H1 (cell line): ENCODE data around the gene CEP135. TPM values are rescaled to one million over a fixed set of nuclear protein-coding genes. Genes with fewer than 3 reads are reported as not detected.

ENCODE experiments used
- CTCF ChIA-PET: fragments of 300-600 bp; sonication (Branson Sonifier 250); formaldehyde crosslinking; loops from one replicate; lab custom pipeline; 2021; ENCODE audit not compliant: partially characterized antibody; lab: Charles Lee
- POLR2A ChIA-PET: fragments of 300-600 bp; sonication (Branson Sonifier 250); formaldehyde crosslinking; loops from one replicate; lab custom pipeline; 2021; ENCODE audit warnings: inconsistent platforms; ENCODE audit not compliant: partially characterized antibody; lab: Charles Lee
- DNase-seq, 2 experiments: peaks; one replicate each; pipeline versions ENCODE4 v3.0.0 to v3.0.0-alpha.2; 2010 to 2022; ENCODE audit warnings: low spot score in 2 of 2, low read depth in 1 of 2, mixed read lengths in 1 of 2
- FAIRE-seq: peaks from 2 replicates; lab custom pipeline; 2011; peaks lifted over from hg19 to GRCh38; lab: Jason Lieb, UNC
- H2AFZ ChIP-seq: 2 replicates; pipeline ENCODE4 v1.8.1; 2012; ENCODE audit warnings: low read length, inconsistent platforms
- H2AK5ac ChIP-seq: 2 replicates; pipeline ENCODE4 v1.6.1; 2013; ENCODE audit warnings: low read depth, low read length
- H2BK120ac ChIP-seq: replicated peaks from 2 replicates; pipeline ENCODE3; 2013; ENCODE audit warnings: low read depth, low read length, inconsistent platforms
- H2BK12ac ChIP-seq: 2 replicates; pipeline ENCODE4 v1.6.1; 2013; ENCODE audit warnings: low read depth, low read length
- H2BK15ac ChIP-seq: 2 replicates; pipeline ENCODE4 v1.6.1; 2013; ENCODE audit warnings: low read length
- H2BK20ac ChIP-seq: 2 replicates; pipeline ENCODE4 v1.6.1; 2013; ENCODE audit warnings: low read length
- H2BK5ac ChIP-seq: 2 replicates; pipeline ENCODE4 v1.6.1; 2013; ENCODE audit warnings: low read depth, low read length
- H3K14ac ChIP-seq: 2 replicates; pipeline ENCODE4 v1.6.1; 2013; ENCODE audit warnings: inconsistent platforms; ENCODE audit not compliant: insufficient read length
- H3K18ac ChIP-seq: 2 replicates; pipeline ENCODE4 v1.6.1; 2013; ENCODE audit warnings: low read length; ENCODE audit errors: extremely low read depth
- H3K23ac ChIP-seq: 2 replicates; pipeline ENCODE4 v1.6.1; 2013; ENCODE audit warnings: inconsistent platforms; ENCODE audit not compliant: insufficient read length
- H3K23me2 ChIP-seq: 2 replicates; pipeline ENCODE4 v1.6.1; 2013; ENCODE audit warnings: low read depth, low read length
- H3K27ac ChIP-seq: 2 replicates; pipeline ENCODE4 v1.6.1; 2011; ENCODE audit warnings: low read depth, low read length, inconsistent platforms
- H3K27me3 ChIP-seq, 4 experiments: replicated peaks in 1 of 4; 1 replicate in 1 of 4; 2 replicates in 3 of 4; pipeline versions ENCODE4 v1.6.1 to v1.8.1; 2011 to 2013; ENCODE audit warnings: low read length in 3 of 4, mild to moderate bottlenecking in 3 of 4, inconsistent platforms in 2 of 4, mixed read lengths in 2 of 4, moderate library complexity in 1 of 4; ENCODE audit not compliant: control insufficient read depth in 3 of 4, insufficient read depth in 3 of 4; ENCODE audit errors: extremely low read depth in 1 of 4
- H3K36me3 ChIP-seq, 4 experiments: 2 replicates each; pipeline versions ENCODE4 v1.6.1 to v1.8.1; 2011 to 2013; ENCODE audit warnings: mild to moderate bottlenecking in 4 of 4, low read length in 3 of 4, moderate library complexity in 2 of 4, control low read depth in 1 of 4, inconsistent platforms in 1 of 4; ENCODE audit not compliant: insufficient read depth in 4 of 4, control insufficient read depth in 2 of 4
- H3K4ac ChIP-seq: replicated peaks from 2 replicates; pipeline ENCODE3; 2013; ENCODE audit warnings: low read length, low read depth, mixed read lengths, inconsistent platforms; ENCODE audit not compliant: insufficient read length
- H3K4me1 ChIP-seq, 4 experiments: replicated peaks in 1 of 4; 1 replicate in 1 of 4; 2 replicates in 3 of 4; pipeline versions ENCODE4 v1.6.1 to v1.8.1; 2011 to 2013; ENCODE audit warnings: low read length in 3 of 4, inconsistent platforms in 2 of 4, mixed read lengths in 1 of 4; ENCODE audit not compliant: insufficient read depth in 4 of 4, control insufficient read depth in 3 of 4
- H3K4me2 ChIP-seq, 2 experiments: 2 replicates each; pipeline versions ENCODE4 v1.6.1 to v1.8.1; 2011 to 2013; ENCODE audit warnings: low read depth in 2 of 2, low read length in 2 of 2, control low read depth in 1 of 2, inconsistent platforms in 1 of 2, mild to moderate bottlenecking in 1 of 2; ENCODE audit not compliant: insufficient read depth in 1 of 2
- H3K4me3 ChIP-seq, 4 experiments: fragments of 200-600, 300-600 bp in 1 of 4; sonication (generic), shearing (Covaris generic), sonication (Bioruptor Twin) in 1 of 4; 2 replicates each; pipeline versions ENCODE4 v1.5.1 to v1.8.1; 2011 to 2016; ENCODE audit warnings: low read length in 4 of 4, low read depth in 3 of 4, control low read depth in 2 of 4, inconsistent platforms in 2 of 4, mild to moderate bottlenecking in 2 of 4, mixed read lengths in 1 of 4, moderate library complexity in 1 of 4; ENCODE audit not compliant: insufficient read depth in 2 of 4; ENCODE audit errors: extremely low read depth in 1 of 4
- H3K56ac ChIP-seq: replicated peaks from 2 replicates; pipeline ENCODE3; 2013; ENCODE audit warnings: low read depth, mild to moderate bottlenecking, mixed read lengths, low read length, inconsistent platforms; ENCODE audit not compliant: insufficient read length
- H3K79me1 ChIP-seq: 2 replicates; pipeline ENCODE4 v1.6.1; 2013; ENCODE audit warnings: low read depth, low read length, control low read depth
- H3K79me2 ChIP-seq, 2 experiments: 2 replicates each; pipeline versions ENCODE4 v1.6.1 to v1.8.1; 2012 to 2013; ENCODE audit warnings: low read length in 2 of 2, mild to moderate bottlenecking in 2 of 2, inconsistent platforms in 1 of 2; ENCODE audit not compliant: insufficient read depth in 2 of 2, control insufficient read depth in 1 of 2
- H3K9ac ChIP-seq, 4 experiments: replicated peaks in 1 of 4; 1 replicate in 1 of 4; 2 replicates in 3 of 4; pipeline versions ENCODE4 v1.6.1 to v1.8.1; 2011 to 2013; ENCODE audit warnings: low read depth in 3 of 4, low read length in 3 of 4, control low read depth in 2 of 4, mild to moderate bottlenecking in 2 of 4, moderate library complexity in 2 of 4, inconsistent platforms in 1 of 4; ENCODE audit errors: extremely low read depth in 1 of 4
- H3K9me3 ChIP-seq, 2 experiments: 2 replicates each; pipeline versions ENCODE4 v1.6.1 to v1.8.1; 2012 to 2013; ENCODE audit warnings: mild to moderate bottlenecking in 2 of 2, moderate library complexity in 2 of 2, control low read depth in 1 of 2, inconsistent platforms in 1 of 2, low read depth in 1 of 2, low read length in 1 of 2, mixed read lengths in 1 of 2; ENCODE audit not compliant: insufficient read depth in 2 of 2
- H4K20me1 ChIP-seq, 2 experiments: replicated peaks in 1 of 2; 2 replicates each; pipeline versions ENCODE3 to v1.8.1; 2011 to 2013; ENCODE audit warnings: inconsistent platforms in 2 of 2, low read length in 2 of 2, mild to moderate bottlenecking in 1 of 2; ENCODE audit not compliant: insufficient read depth in 2 of 2, control insufficient read depth in 1 of 2
- H4K5ac ChIP-seq: 2 replicates; pipeline ENCODE4 v1.6.1; 2013; ENCODE audit warnings: low read length, low read depth, mixed read lengths, inconsistent platforms; ENCODE audit not compliant: insufficient read length
- H4K8ac ChIP-seq: 2 replicates; pipeline ENCODE4 v1.8.0; 2013; ENCODE audit warnings: mild to moderate bottlenecking, moderate library complexity, low read length, inconsistent platforms; ENCODE audit not compliant: insufficient read depth; ENCODE audit errors: extremely low read depth
- H4K91ac ChIP-seq: replicated peaks from 2 replicates; pipeline ENCODE3; 2013; ENCODE audit warnings: low read length, mixed read lengths, inconsistent platforms; ENCODE audit not compliant: insufficient read length
- ASH2L ChIP-seq: fragments of 200-600, 300-600 bp; sonication (generic); IDR thresholded peaks from one replicate; pipeline ENCODE4 v1.7.1; 2017; ENCODE audit warnings: low read length
- SP1 ChIP-seq: IDR thresholded peaks from 2 replicates; pipeline ENCODE4 v1.6.1; 2011; ENCODE audit warnings: low read depth, low read length
- polyA plus RNA-seq, 7 experiments: library from polyadenylated mRNA; depleted of rRNA in 3 of 7; stranded (reverse) in 5 of 7; unstranded in 2 of 7; fragments of >200 nt in 5 of 7; fragments of 200-250 nt in 2 of 7; gene quantifications; 1 replicate in 5 of 7; 2 replicates in 1 of 7; 4 replicates in 1 of 7; pipeline versions ENCODE4 v1.2.1 to v1.2.3, GENCODE V29; 2011 to 2013; ENCODE audit warnings: missing spikeins in 2 of 7, mixed read lengths in 2 of 7
- total RNA-seq: library from RNA; stranded (reverse); fragmentation: NEBNext Ultra II Directional; extraction: Animal tissue kit (Norgen Biotek cat#: 25700); gene quantifications from 2 replicates; pipeline ENCODE4 v1.2.1, GENCODE V29; 2021
- TF ChIP-seq, protein P1 (sequence below): IDR thresholded peaks from 2 replicates; pipeline ENCODE4 v1.6.1; 2012; ENCODE audit warnings: inconsistent platforms

CEP135 gene
- total and polyA plus RNA-seq, 2 of the 8 experiments (the other 6 are each of a cell fraction or from before 2014, with no cell fraction given), result 2.7 to 14.5 TPM

DNA sequence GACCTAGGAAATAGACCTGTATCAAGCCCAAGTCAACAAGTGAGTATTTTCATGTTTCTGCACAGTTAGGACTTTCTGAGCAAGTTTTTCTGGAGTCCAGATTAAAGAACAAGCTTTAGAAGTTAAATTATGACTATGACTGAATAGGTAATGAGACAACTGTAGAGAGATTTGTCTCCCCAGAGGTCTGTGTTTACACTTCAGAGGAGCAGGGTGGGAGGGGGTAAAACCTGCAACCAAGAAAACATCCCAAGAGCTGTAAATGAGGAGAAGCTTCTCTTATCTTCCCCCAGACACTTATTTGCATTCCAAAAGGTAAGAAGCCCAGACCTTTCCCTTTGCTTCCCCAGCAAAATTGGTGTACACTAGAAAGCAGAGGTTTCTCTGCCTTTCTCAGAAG is 22.1 kb upstream of the CEP135 start:
- Histone ChIP-seq H2AK5ac (no peak overlapping the region), H3K14ac (no peak overlapping the region), H3K27me3 (no peaks in the 10 kb centered on the region), H3K23ac (no peak overlapping the region), H3K23me2 (no peaks in the 10 kb centered on the region), H2BK5ac (no peak overlapping the region), H3K4me3 (no peak overlapping the region; a peak in 1 of 8 replicates), H3K9me3 (no peaks in the 10 kb centered on the region)
- no peak for DNase-seq
- TF ChIP-seq SP1 (no peak), ASH2L (no peak)
- TF ChIP-seq, protein P1, sequence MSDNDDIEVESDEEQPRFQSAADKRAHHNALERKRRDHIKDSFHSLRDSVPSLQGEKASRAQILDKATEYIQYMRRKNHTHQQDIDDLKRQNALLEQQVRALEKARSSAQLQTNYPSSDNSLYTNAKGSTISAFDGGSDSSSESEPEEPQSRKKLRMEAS, result no peak
- TF ChIP-seq, all 59 proteins: peak for 0
- Histone ChIP-seq H3K18ac (no peak overlapping the region), H2BK15ac (no peak overlapping the region), H3K36me3 (no peaks in the 10 kb centered on the region), H3K4me1 (peaks cover 0 to 3% (median 2%) of the 10 kb centered on the region in 4 experiments; a peak in 2 of 7 replicates), H2AFZ (no peak overlapping the region), H3K27ac (no peak overlapping the region), H4K8ac (no peak overlapping the region), H3K9ac (no peak overlapping the region), H3K79me1 (no peaks in the 10 kb centered on the region), H2BK12ac (no peak overlapping the region), H2BK20ac (no peak overlapping the region), H2BK120ac (no peak overlapping the region), H3K79me2 (no peaks in the 10 kb centered on the region), H3K56ac (no peak overlapping the region), H3K4ac (no peak overlapping the region), H4K91ac (no peak overlapping the region), H4K20me1 (no peaks in the 10 kb centered on the region), H3K4me2 (peak overlapping the region in 1 of 2 experiments; percentile 37; a peak in 1 of 4 replicates), H4K5ac (no peak overlapping the region)
- CTCF ChIA-PET, result interaction anchor here (0.7 to 1.5 kb wide), 3 partner anchors 23 to 184 kb away, joined by 3 to 8 read pairs (median 4); partner anchors contain the start of gene CEP135
- POLR2A ChIA-PET, result no interaction called here
- no peak for FAIRE-seq
